Measurements from ENCODE around the gene MPST. TPM values are rescaled to one million over a fixed set of nuclear protein-coding genes. Genes with fewer than 3 reads are reported as not detected.

The MPST gene
- total RNA-seq, 1 experiment from 2014 or later: 31.4 TPM

GRCh38 chr22:37059876-37060449 lies 40.4 kb downstream of the MPST start:
- Histone ChIP-seq H3K4me3 (ENCODE audit: low read depth in 2 of 2, low read length in 2 of 2) (no peak overlapping the region), H3K36me3 (ENCODE audit: control insufficient read depth, insufficient read depth, low read length) (no peaks in the 10 kb centered on the region), H3K4me1 (ENCODE audit: control insufficient read depth, insufficient read depth, low read length) (no peaks in the 10 kb centered on the region), H3K27ac (ENCODE audit: low read length) (no peak overlapping the region), H3K9me3 (ENCODE audit: control insufficient read depth, insufficient read depth, low read depth, low read length) (no peaks in the 10 kb centered on the region), H3K27me3 (ENCODE audit: control insufficient read depth, insufficient read depth, low read length) (no peaks in the 10 kb centered on the region)
- TF ChIP-seq POLR2AphosphoS5 (IDR thresholded peaks at IDR 0.05; ENCODE audit: low read depth, low read length) (no peak), TCF7L2 (IDR thresholded peaks at IDR 0.05; ENCODE audit: low read depth, low read length) (no peak), SIN3A (IDR thresholded peaks at IDR 0.05; ENCODE audit: borderline replicate concordance, insufficient read depth, low read depth, low read length) (no peak), CTCF (IDR thresholded peaks at IDR 0.05) (no peak), REST (IDR thresholded peaks at IDR 0.05; ENCODE audit: insufficient read depth in 1 of 2, low read depth in 2 of 2, low read length in 1 of 2) (no peak)
- in situ Hi-C loops (cut with HindIII; ENCODE audit: low pct_unique_long_range_greater_than_20kb, low sequenced_read_pairs) (no loop called here), intact Hi-C loops (cut with micrococcal nuclease; ENCODE audit: unreplicated experiment) (no loop called here)
- ATAC-seq (0 out of 2 replicates have a peak, but pooled peaks have one; percentile 11), DNase-seq (ENCODE audit: low read depth, low spot score) (no peak)
- CTCF ChIA-PET: no interaction called here
- no TSS peak for BruUV-seq (replicated peaks)
- POLR2A ChIA-PET: no interaction called here

GRCh38 chr22:37060801-37061610 lies 41.5 kb downstream of the MPST start:
- Histone ChIP-seq H3K9me3 (ENCODE audit: control insufficient read depth, insufficient read depth, low read depth, low read length) (no peaks in the 10 kb centered on the region), H3K4me1 (ENCODE audit: control insufficient read depth, insufficient read depth, low read length) (no peaks in the 10 kb centered on the region), H3K36me3 (ENCODE audit: control insufficient read depth, insufficient read depth, low read length) (no peaks in the 10 kb centered on the region), H3K4me3 (ENCODE audit: low read depth in 2 of 2, low read length in 2 of 2) (no peak overlapping the region), H3K27me3 (ENCODE audit: control insufficient read depth, insufficient read depth, low read length) (no peaks in the 10 kb centered on the region), H3K27ac (ENCODE audit: low read length) (no peak overlapping the region)
- POLR2A ChIA-PET: interaction anchor here (0.6 kb wide), 2 partner anchors 42 to 52 kb away, joined by 3 to 5 read pairs; partner anchors contain the start of gene TST
- CTCF ChIA-PET: interaction anchor here (0.6 kb wide), 1 partner anchor 11 kb away, joined by 3 read pairs; no protein-coding TSS in a partner anchor
- in situ Hi-C loops (cut with HindIII; ENCODE audit: low pct_unique_long_range_greater_than_20kb, low sequenced_read_pairs): no loop called here
- intact Hi-C loops (cut with micrococcal nuclease; ENCODE audit: unreplicated experiment): no loop called here
- no peak for TF ChIP-seq REST (IDR thresholded peaks at IDR 0.05; ENCODE audit: insufficient read depth in 1 of 2, low read depth in 2 of 2, low read length in 1 of 2)
- no peak for TF ChIP-seq SIN3A (IDR thresholded peaks at IDR 0.05; ENCODE audit: borderline replicate concordance, insufficient read depth, low read depth, low read length)
- no peak for TF ChIP-seq TCF7L2 (IDR thresholded peaks at IDR 0.05; ENCODE audit: low read depth, low read length)
- no peak for TF ChIP-seq POLR2AphosphoS5 (IDR thresholded peaks at IDR 0.05; ENCODE audit: low read depth, low read length)
- TF ChIP-seq CTCF (IDR thresholded peaks at IDR 0.05): no peak
- no TSS peak for BruUV-seq (replicated peaks)
- ATAC-seq (no peak), DNase-seq (ENCODE audit: low read depth, low spot score) (no peak)

Measured in Panc1 (cell line).